Activated naive CD8-positive, alpha-beta T cell treated with anti-CD3 and anti-CD28 coated beads for 36 hours (primary cell): ENCODE measurements around the gene DCST1. TPM values are rescaled to one million over a fixed set of nuclear protein-coding genes. Genes with fewer than 3 reads are reported as not detected.

Source experiments
- DNase-seq: peaks from one replicate; pipeline ENCODE4 v3.0.0; 2021
- H3K27ac Mint-ChIP-seq: one replicate; pipeline ENCODE4 v1.8.0; 2022; ENCODE audit warnings: mild to moderate bottlenecking, moderate library complexity, mixed read lengths
- H3K27me3 Mint-ChIP-seq: one replicate; pipeline ENCODE4 v1.8.0; 2022; ENCODE audit warnings: mild to moderate bottlenecking, mixed read lengths
- H3K36me3 Mint-ChIP-seq: one replicate; pipeline ENCODE4 v1.8.0; 2021; ENCODE audit warnings: mild to moderate bottlenecking, mixed read lengths
- H3K4me1 Mint-ChIP-seq: one replicate; pipeline ENCODE4 v1.8.0; 2021; ENCODE audit warnings: mixed read lengths
- H3K4me3 Mint-ChIP-seq: one replicate; pipeline ENCODE4 v1.8.0; 2022; ENCODE audit warnings: mild to moderate bottlenecking, moderate library complexity, mixed read lengths
- H3K9me3 Mint-ChIP-seq: one replicate; pipeline ENCODE4 v1.8.0; 2022; ENCODE audit warnings: mixed read lengths
- total RNA-seq, 2 experiments: library from RNA; stranded (reverse); gene quantifications; one replicate each; pipeline ENCODE4 v1.2.3, GENCODE V29; 2021

Gene DCST1
- total RNA-seq, 2 experiments from 2014 or later: not detected

DNA sequence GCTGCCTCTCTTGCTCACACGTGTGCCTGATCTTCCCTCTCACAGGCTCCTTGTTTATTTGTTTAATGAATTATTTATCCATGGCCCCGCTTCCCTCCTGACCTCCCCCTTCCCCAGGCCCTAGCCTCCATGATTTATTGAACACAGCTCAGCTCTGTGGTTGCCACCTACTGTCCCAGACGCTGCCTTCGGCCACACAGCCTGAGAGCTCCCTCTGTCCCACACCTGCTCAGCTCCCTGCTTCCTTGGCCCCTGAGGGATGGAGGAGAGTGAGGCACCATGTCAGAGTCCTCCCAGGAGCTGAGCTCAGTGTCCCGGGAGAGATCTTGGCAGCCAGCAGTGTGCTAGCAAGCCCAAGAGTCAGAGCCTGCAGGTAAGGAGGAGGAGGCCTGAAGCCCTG lies 41.9 kb downstream of the DCST1 start:
- H3K4me3 Mint-ChIP-seq: no peak overlapping the region
- peaks cover 13% of the 10 kb centered on the region for H3K4me1 Mint-ChIP-seq
- no peak overlapping the region for H3K27ac Mint-ChIP-seq
- peaks cover 17% of the 10 kb centered on the region for H3K27me3 Mint-ChIP-seq
- DNase-seq: no peak
- no peaks in the 10 kb centered on the region for H3K9me3 Mint-ChIP-seq
- H3K36me3 Mint-ChIP-seq: no peaks in the 10 kb centered on the region

DNA sequence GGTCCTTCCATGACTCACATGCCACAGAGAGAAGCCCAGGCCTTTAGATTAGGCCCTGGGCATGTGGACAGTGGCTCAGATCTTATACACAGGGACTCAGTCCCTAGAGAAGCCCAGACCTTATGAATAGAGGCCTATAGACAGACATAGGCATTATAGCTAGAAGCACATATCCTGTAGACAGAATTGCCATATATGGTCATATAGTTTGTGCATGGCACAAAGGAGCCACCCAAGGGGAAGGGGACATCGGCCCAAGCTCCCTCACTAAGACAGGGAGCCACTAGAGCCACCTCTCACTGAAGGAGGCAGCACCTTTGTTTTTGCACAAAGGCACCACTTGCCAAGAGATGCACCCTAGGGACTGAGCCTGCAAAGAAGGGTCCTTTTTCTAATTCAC lies 42.7 kb downstream of the DCST1 start:
- no peaks in the 10 kb centered on the region for H3K36me3 Mint-ChIP-seq
- H3K27ac Mint-ChIP-seq: no peak overlapping the region
- no peak overlapping the region for H3K4me3 Mint-ChIP-seq
- peaks cover 23% of the 10 kb centered on the region for H3K27me3 Mint-ChIP-seq
- DNase-seq: no peak
- H3K4me1 Mint-ChIP-seq: peaks cover 15% of the 10 kb centered on the region
- H3K9me3 Mint-ChIP-seq: no peaks in the 10 kb centered on the region

DNA sequence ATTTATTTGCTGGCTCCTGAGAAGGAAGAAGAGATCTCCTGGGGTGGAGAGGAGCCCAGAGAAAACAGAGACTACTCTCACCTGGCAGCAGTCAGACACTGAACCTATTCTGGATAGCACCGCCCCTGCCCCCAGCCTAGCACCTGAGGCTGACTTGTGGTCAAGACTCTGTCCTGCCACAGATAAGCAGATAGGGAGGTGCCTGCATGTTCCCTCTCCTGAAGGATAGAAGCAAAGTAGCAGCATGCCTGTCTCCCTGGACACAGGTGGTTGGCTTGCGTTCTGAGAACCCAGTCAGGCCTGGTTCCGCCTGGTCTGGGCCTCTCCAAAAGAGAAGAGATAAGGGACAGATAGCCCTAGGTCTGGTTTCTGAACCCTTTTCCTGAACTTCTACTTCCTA lies 43.7 kb downstream of the DCST1 start:
- H3K27me3 Mint-ChIP-seq: peaks cover 31% of the 10 kb centered on the region
- H3K9me3 Mint-ChIP-seq: no peaks in the 10 kb centered on the region
- no peaks in the 10 kb centered on the region for H3K36me3 Mint-ChIP-seq
- no peak overlapping the region for H3K27ac Mint-ChIP-seq
- DNase-seq: no peak
- H3K4me3 Mint-ChIP-seq: no peak overlapping the region
- peaks cover 21% of the 10 kb centered on the region for H3K4me1 Mint-ChIP-seq

DNA sequence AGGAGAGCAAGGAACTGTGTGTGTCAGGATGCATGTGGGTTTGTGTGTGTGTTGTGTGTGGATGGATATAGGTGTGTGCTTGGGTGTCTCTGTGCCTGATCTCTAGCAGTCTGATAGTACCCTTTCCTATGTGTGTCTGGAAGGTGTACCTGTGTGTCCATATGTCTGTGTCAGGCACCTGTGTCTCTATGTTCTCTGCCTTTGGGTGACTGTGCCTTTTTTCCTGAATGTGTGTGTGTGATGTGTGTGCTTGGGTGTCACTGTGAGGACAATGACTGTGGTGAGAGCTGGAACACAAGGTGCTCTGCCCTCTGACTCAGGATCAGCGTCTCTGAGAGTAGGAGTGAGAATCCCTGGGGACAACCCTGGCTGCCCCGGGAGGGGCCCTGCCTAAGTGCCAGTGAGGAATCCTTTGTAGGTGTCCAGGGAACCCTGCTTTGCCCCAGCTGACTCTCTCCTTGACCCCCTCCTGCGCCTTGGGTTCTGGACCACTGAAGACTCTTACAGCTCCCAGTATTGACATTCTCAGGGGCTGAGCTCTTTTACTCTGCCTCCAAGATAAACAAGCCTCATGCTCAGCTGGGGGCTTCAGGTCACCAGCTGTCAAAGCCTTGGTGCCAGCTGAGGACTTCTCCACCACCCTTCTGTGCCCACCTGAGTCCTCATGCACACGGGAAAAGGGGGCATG lies 44.3 kb downstream of the DCST1 start:
- H3K36me3 Mint-ChIP-seq: no peaks in the 10 kb centered on the region
- H3K27ac Mint-ChIP-seq: no peak overlapping the region
- no peaks in the 10 kb centered on the region for H3K9me3 Mint-ChIP-seq
- no peak for DNase-seq
- peaks cover 25% of the 10 kb centered on the region for H3K4me1 Mint-ChIP-seq
- H3K27me3 Mint-ChIP-seq: peaks cover 36% of the 10 kb centered on the region
- H3K4me3 Mint-ChIP-seq: no peak overlapping the region

DNA sequence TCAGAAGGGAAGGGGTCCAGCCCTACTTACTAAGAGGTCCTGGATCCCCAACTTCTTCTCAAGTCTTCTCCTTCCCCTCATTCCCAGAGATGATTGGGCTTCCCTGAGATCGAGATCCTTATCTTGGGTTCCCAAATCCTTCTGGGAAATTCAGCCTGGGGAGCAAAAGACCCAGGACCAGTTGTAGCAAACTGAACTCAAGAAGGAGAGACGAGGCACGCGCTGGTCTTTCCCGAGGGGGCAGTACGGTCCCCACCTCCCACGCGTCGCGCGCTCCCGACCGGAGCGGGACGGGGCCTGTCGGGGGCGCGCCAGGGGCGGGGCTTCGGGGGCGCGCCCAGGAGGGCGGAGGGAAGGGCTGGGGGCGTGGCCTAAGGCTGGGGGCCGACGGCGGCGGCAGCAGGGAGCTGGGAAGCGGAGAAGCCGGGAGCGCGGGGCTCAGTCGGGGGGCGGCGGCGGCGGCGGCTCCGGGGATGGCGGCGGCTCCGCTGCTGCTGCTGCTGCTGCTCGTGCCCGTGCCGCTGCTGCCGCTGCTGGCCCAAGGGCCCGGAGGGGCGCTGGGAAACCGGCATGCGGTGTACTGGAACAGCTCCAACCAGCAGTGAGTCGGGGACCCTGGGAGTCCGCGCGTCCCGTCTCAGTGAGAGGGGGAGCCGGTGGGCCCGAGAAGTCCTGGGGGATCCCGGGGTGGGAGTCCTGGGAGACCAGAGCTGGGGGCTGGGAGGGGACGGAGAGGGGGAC lies 45.0 kb downstream of the DCST1 start, which contains the start of gene EFNA3:
Gene EFNA3, plus strand, starts transcription at position 369 of the 741 bp plus-strand sequence. Its CDS starts 105 bp downstream, at position 474.
- no peaks in the 10 kb centered on the region for H3K36me3 Mint-ChIP-seq

DNA sequence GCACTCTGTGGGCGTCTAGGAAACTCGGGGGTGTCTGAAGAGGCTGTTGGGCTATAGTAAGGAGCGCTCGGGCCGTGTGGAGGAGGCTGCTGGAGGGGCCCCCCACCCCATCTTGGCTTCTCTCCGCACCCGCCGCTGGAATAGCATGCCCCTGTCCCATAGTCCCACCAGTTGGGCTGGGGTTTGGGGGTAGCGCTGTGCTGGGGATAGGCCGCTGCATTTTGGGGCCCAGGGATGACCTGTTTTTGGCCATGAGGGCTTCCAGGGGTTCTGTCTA lies 45.5 kb downstream of the DCST1 start:
- peak overlapping the region; percentile 33 for H3K4me3 Mint-ChIP-seq
- DNase-seq: no peak
- H3K27ac Mint-ChIP-seq: no peak overlapping the region
- peaks cover 49% of the 10 kb centered on the region for H3K27me3 Mint-ChIP-seq
- no peaks in the 10 kb centered on the region for H3K36me3 Mint-ChIP-seq
- peaks cover 29% of the 10 kb centered on the region for H3K4me1 Mint-ChIP-seq
- H3K9me3 Mint-ChIP-seq: no peaks in the 10 kb centered on the region

More for the DNA sequence above, 45.0 kb downstream of the DCST1 start, which contains the start of gene EFNA3:
- H3K4me1 Mint-ChIP-seq: peaks cover 27% of the 10 kb centered on the region
- H3K27ac Mint-ChIP-seq: no peak within 1 kb of the TSS
- peaks cover 44% of the 10 kb centered on the region for H3K27me3 Mint-ChIP-seq
- peak within 1 kb of the TSS; percentile 33 for H3K4me3 Mint-ChIP-seq
- no peaks in the 10 kb centered on the region for H3K9me3 Mint-ChIP-seq
- DNase-seq: peak; percentile 73

DNA sequence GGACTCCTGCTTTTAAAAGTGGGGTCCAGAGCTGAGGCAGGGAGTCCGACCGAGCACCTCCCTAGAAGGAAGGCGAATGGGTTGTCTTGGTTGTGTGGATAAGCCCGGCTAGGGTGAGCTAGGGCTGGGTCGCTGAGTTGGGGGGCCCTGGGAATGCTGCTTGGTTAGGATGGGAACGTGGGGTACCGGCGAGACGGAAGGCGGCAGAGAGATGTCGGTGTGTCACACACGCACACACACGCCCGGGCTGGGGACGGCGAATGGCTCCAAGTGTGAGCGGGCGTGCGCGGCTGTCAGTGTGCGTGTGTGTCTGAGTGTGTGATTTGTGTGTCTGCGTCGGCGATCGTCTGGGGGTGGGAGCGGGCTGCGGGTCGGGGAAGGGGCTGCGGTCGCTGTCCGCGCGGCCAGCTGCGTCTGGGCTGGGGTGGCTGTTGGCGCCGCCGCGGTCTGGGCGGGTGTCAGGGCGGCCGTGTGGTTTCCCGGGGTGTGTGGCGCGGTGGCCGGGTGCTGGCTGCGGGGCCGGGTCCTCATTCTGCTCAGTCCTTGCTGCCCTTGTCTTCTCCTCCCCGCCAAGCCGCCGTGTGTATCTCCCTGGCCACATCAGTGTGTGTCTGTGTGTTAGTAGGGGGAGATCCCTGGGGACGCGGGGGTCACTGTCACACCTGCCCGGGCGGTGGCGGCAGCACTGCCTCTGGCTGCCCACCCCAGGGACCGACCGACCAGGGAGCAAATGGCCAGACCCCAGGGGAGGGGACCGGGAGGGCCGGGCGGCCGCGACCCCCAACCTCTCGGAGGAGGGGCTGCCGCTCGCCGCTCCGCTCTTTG lies 46.1 kb downstream of the DCST1 start:
- Mint-ChIP-seq H3K36me3 (no peaks in the 10 kb centered on the region), H3K27ac (no peak overlapping the region), H3K4me3 (peak overlapping the region; percentile 33), H3K9me3 (no peaks in the 10 kb centered on the region), H3K4me1 (peaks cover 30% of the 10 kb centered on the region), H3K27me3 (peaks cover 54% of the 10 kb centered on the region)
- DNase-seq: no peak

DNA sequence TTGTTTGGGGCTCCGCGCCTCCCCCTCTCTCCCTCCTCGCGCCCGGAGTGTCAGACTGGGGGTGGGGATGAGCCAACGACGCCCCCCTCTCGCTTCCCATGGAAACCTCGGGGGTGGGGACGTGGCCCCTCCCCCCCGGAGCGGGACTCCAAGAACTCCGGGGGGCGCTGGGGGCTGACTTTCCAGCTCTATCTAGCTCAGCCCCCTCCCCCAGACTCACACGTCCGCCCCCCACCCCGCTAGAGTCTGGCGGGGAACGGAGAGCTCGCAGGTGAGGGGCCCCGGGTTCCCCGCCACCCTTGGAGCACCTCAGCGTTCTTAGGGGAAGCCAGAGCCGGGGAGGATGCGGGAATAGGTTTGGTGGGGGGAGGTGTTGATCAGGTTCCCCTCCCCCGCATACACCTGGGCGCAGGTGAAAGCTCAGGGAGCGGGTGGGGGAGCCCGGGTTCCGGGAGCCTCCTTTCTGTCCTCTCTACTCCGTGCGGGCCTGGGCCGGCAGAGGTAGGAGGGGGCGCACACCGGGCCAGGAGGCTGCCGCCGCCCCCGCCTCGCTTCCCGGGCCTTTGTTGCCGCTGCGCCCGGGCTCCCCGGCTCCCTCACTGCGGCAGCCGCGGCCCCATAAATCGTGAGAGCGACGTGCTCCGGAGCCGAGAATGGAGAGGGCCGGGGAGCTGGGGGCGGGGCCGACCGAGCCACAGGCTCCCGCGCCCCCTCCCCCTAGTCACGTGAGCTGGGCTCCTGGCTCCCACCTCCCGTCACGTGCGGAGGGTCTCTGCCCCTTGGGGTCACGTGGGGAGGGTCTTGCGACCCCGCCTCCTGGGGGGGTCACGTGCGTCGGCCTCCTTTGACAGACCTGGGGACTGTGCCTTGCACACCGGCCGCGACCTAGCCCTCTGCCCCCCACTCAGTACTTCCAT lies 46.9 kb downstream of the DCST1 start:
- Mint-ChIP-seq H3K4me1 (peaks cover 34% of the 10 kb centered on the region), H3K27ac (no peak overlapping the region), H3K4me3 (peak overlapping the region; percentile 23), H3K36me3 (no peaks in the 10 kb centered on the region), H3K27me3 (peaks cover 55% of the 10 kb centered on the region), H3K9me3 (no peaks in the 10 kb centered on the region)
- DNase-seq: no peak

DNA sequence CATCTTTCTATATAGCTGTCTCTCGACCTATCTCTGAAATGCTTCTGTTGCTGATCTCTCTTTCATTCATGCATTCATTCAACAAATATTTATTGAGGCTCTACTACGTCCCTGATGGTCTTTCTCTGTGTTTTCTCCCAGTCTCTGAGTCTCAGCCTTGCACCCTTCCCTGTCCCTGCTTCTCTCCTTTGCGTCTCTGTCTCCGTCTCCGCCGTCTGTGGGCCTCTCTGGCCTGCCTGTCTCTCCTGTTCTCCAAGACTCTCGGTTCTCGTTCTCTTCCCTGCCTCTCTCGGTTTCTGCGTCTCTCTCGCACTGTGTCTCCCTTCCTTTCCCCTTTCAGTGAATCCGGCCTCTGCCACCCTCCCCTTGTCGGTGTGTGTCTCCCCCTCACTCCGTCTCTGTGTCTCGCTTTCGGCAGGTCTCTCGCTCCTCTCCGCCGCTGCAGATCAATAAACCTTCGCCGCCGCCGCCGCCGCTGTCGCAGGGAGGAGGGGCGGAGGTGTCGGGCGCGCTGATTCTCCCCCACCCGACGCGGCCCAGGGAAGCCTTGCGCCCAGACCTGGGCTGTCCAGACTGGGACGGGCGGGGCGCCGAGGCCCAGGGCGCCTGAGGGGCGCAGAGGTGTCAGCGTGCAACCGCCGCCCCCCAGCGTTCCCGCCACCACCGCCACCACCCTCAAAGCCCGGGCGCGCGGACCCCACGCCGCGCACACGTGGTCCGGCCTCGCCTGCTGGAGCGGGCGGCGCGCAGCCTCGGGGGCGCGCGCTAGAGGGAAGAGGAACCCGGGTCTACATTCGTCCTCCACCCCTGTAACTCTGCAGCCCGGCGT lies 48.1 kb downstream of the DCST1 start:
- H3K4me3 Mint-ChIP-seq: peak overlapping the region; percentile 57
- H3K4me1 Mint-ChIP-seq: peaks cover 37% of the 10 kb centered on the region
- DNase-seq: no peak
- H3K27ac Mint-ChIP-seq: no peak overlapping the region
- H3K27me3 Mint-ChIP-seq: peaks cover 55% of the 10 kb centered on the region
- H3K36me3 Mint-ChIP-seq: no peaks in the 10 kb centered on the region
- H3K9me3 Mint-ChIP-seq: no peaks in the 10 kb centered on the region

DNA sequence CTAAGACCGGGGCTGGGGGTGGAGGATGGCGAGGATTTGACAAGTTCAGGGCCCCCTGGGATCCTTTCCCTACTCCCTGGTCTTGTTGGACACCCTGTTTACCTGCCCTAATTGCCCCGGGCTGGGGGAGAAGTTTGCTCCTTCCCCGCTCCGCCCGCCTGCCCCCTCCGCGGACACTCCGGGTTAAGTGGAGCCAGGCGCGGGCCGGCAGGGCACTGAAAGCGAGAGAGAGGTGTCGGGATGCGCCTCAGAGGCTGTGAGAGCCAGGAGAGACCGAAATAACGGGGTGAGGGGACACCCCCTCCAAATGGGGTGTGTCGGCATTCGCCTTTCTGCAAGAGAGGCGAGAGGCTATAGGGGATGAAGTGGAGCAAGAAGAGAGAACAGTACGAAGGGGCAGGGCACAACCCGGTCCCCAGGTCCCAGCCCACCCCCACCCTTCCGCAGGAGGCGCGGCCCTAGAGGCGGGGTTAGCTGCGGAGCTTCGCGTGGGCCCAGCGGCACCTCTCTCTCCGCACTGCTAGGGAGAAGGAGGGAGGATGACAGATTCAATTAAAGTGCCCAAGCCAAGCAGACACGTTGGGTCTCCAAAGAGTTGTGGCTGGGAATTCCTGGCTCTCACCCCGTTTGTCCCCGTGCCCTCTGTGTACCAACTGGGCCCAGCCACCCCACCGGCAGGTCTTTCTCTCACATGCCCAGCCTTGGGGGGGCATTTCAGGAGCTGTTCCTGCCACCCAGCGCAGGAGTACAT lies 48.9 kb downstream of the DCST1 start:
- Mint-ChIP-seq H3K27ac (no peak overlapping the region), H3K4me3 (peak overlapping the region; percentile 40), H3K36me3 (no peaks in the 10 kb centered on the region), H3K9me3 (no peaks in the 10 kb centered on the region), H3K4me1 (peaks cover 37% of the 10 kb centered on the region), H3K27me3 (peaks cover 55% of the 10 kb centered on the region)
- no peak for DNase-seq

DNA sequence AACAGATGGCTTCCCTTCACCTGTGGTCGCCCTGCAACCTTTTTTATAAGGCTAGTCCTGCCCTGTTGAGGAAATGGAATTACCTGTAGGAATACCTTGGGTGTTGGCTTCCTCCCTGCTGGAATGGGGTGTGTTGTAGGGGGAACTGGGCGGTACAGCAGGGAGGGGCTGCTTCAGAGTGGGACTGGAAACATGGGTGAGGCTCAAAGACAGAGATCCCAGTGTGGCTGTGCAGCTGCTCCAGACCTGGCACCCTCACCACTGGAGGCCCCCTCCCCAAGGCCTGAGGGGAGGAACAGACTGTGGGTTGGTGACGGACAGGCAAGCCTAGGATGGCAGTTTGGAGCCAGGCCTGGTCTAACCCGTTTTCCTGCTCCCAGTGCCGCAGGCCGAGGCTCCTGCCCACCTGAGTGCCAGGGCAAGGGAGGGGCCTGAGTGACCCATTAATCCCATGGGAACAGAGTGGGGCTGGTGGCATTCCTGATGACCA lies 49.5 kb downstream of the DCST1 start:
- Mint-ChIP-seq H3K4me1 (peaks cover 37% of the 10 kb centered on the region), H3K27me3 (peaks cover 55% of the 10 kb centered on the region), H3K27ac (no peak overlapping the region), H3K36me3 (no peaks in the 10 kb centered on the region), H3K9me3 (no peaks in the 10 kb centered on the region), H3K4me3 (no peak overlapping the region)
- DNase-seq: no peak

DNA sequence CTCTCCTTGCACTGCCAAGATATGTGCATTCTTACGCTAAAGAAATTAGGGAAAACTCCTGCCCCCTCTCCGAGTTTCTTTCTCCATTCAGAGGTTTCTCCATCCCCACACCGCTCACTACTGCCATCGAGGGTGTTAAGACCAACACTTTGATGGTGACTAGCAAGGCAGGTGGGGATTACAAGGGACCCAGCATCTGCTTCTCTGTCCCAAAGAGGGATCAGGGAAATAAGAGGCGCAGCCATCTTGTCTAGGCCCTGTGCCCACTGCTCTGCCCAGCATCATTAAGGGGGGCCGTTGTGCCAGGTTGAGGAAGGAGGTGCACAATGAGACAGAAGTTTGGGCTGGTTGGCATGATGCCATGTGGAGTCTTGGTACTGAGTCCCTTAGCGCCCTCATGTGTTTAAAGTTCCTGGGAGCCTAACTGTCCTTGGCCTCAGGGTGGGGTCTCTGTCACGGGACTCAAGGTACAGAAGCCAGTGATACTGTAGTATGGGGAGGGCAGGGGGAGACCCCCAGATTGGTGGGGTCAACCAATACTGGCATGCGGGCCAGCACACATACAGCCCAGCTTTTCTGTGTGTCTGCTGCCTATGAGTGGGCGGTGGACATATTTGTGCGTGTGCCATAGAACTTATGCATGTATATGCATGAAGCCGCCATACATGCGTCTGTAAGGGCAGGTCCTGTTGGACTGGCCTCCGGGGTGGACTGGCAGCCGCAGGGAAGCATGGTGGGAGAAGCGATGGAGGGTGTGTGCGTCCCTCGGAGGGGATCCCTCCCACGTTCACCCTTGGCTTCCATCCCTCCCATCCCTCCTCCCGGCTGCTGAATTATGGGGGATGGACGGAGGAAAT lies 50.5 kb downstream of the DCST1 start:
- H3K4me1 Mint-ChIP-seq: peaks cover 37% of the 10 kb centered on the region
- H3K27me3 Mint-ChIP-seq: peaks cover 52% of the 10 kb centered on the region
- H3K27ac Mint-ChIP-seq: no peak overlapping the region
- DNase-seq: no peak
- no peaks in the 10 kb centered on the region for H3K9me3 Mint-ChIP-seq
- peak overlapping the region; percentile 89 for H3K4me3 Mint-ChIP-seq
- no peaks in the 10 kb centered on the region for H3K36me3 Mint-ChIP-seq
